Superior temporal gyrus (tissue), 1 donor: ENCODE data around the gene EMP2.
"Not testable (repeated sequence)": the region's sequence is repeated elsewhere in the genome, so short reads cannot be mapped to it uniquely, and the experiment has no call there.

Experiments used
- DNase-seq: peaks from one replicate; pipeline ENCODE4 v3.0.0-alpha.2; 2016; ENCODE audit errors: extremely low spot score

Gene EMP2

DNA sequence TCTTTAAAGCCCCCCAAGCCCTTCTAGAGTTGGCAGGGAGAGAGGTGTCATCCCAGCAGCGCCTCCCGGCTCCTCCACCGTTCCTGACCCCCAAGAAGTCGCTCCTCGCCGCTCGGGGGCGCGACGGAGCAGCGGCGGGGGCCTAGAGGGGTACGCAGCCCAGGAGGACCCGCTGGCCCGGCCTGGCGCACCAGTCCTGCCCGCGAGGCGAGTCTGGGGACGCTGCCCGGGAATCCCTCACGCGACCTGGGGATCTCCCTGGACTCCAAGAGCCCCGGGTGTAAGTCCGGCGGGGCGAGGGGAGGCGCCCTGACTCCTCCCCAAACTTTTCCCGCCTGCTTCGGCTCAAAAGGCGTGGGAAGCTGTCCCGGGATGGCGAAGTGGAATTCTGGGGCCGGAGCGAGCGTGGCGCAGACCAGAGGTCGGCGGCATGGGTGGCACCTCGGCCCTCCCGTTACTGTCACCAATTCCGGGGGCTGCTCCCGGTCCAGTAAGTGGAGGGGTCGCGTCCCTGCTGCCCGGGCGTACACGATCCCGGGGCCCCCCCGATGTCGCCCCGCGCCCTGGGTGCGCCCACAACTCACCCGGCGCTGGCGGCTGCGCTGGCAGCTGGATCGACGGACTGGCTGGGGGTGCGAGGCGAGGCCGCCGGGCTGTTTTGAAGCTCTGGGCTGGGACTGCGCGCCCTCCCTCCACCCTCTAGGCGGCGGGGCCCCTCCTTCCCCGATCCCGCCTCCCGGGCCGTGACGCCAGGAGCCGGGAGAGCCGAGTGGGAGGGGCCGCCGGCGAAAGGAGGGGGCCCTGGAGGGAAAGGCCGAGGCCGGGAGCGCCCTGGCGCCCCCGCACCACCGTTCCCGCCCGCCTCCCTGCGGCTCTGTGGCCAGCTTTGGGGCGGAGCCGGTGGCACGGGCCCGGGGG is at the start of gene EMP2:
TSS of gene EMP2 (minus strand) at position 634 of the 918 bp plus-strand sequence. CDS start 32,981 bp downstream, outside the sequence.
- DNase-seq: no peak

DNA sequence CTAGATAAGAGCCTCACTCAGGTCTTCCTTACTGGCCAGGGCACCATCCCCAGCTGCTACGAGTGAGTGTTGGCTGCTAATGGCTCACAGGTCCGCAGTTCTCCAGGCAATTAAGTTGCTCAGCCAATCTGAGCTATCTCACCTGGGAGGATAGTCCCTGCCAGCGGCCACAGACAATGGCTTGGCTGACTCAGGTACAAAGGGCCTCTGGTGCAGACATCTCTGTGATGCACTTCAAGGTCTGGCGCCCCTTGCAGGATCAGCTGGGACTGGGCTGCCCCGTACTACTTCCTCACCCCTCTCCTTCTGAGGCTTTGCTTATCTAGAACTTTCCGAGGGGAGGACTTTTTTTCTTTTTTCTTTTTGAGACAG is 49.2 kb upstream of the EMP2 start:
- DNase-seq: no peak

GRCh38 chr16:10625595-10626357 is 45.4 kb upstream of the EMP2 start:
- no peak for DNase-seq

- no peak for DNase-seq
Observed at GRCh38 chr16:10624527-10624926, 44.1 kb upstream of the EMP2 start.

GRCh38 chr16:10623059-10623458 is 42.7 kb upstream of the EMP2 start:
- DNase-seq: no peak

- no peak for DNase-seq
Observed at GRCh38 chr16:10622036-10622921, 41.9 kb upstream of the EMP2 start.

DNA sequence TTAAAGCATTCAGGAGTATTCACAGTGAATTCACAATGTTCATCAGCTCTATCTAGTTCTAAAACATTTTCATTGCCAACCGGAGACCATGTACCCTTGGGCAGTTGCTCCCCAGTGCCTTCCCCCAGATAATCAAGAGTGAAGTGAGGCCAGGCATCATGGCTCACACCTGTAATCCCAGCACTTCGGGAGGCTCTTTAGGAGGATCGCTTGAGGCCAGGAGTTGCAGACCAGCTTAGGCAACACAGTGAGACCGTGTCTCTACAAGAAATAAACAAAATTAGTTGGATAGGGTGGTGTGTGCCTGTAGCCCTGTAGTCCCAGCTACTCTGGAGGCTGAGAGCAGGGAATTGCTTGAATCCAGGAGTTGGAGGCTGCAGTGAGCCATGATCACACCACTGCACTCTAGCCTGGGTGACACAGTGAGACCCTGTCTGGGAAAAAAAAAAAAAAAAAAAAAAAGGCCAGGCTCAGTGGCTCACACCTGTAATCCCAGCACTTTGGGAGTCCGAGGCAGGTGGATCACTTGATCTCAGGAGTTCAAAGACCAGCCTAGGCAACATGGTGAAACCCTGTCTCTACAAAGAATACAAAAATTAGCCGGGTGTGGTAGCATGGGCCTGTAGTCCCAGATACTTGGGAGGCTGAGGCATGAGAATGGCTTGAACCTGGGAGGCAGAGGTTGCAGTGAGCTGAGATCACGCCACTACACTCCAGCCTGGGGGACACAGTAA is 41.0 kb upstream of the EMP2 start:
- DNase-seq: not testable (repeated sequence)

GRCh38 chr16:10620120-10620519 is 39.7 kb upstream of the EMP2 start:
- DNase-seq: no peak

GRCh38 chr16:10619271-10619849 is 39.0 kb upstream of the EMP2 start:
- DNase-seq: no peak

DNA sequence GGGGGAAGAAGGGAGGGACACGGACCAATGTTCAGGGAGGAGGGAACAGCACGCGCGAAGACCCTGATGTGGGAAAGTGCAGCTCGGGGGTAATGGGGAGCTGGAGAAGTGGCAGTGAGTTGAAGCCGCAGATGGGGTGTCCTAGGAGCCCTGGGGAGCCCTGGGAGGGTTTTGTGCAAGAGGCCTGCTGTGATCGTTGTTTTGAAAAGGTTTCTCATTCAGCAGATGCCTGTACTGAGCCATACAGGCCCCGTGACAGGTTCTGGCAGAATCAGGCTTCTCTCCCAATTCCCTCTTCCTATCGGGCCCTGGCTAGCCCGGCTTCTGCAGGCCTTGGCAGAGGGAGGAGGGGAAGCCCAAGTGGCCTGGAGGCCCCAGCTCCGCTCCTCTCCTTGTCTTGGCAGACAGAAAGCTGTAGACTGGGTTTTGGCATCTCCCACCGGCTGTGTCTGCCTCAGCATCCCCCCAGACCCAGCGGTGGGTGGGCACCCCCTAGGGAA is 38.4 kb upstream of the EMP2 start:
- no peak for DNase-seq

GRCh38 chr16:10617662-10618420 is 37.4 kb upstream of the EMP2 start:
- no peak for DNase-seq

GRCh38 chr16:10616756-10617640 is 36.6 kb upstream of the EMP2 start:
- no peak for DNase-seq

GRCh38 chr16:10616419-10616755 is 36.0 kb upstream of the EMP2 start:
- no peak for DNase-seq

DNA sequence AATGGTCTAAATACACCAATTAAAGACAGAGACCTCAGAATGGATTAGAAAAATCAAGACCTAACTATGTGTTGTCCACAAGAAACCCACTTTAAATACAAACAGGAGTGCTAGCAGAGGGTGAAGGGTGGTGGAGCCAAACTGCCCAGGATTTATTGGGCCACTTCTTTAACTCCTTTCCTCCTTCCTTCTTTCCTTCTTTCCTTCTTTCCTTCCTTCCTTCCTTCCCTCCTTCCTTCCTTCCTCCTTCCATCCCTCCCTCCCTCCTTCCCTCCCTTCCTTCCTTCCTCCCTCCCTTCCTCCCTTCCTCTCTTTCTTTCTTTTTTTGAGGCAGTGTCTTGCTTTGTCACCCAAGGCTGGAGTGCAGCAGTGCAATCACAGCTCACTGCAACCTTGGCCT is 34.3 kb upstream of the EMP2 start:
- no peak for DNase-seq

GRCh38 chr16:10613785-10614485 is 33.5 kb upstream of the EMP2 start:
- no peak for DNase-seq

- DNase-seq: no peak
Observed at GRCh38 chr16:10612649-10613179, 32.3 kb upstream of the EMP2 start.

DNA sequence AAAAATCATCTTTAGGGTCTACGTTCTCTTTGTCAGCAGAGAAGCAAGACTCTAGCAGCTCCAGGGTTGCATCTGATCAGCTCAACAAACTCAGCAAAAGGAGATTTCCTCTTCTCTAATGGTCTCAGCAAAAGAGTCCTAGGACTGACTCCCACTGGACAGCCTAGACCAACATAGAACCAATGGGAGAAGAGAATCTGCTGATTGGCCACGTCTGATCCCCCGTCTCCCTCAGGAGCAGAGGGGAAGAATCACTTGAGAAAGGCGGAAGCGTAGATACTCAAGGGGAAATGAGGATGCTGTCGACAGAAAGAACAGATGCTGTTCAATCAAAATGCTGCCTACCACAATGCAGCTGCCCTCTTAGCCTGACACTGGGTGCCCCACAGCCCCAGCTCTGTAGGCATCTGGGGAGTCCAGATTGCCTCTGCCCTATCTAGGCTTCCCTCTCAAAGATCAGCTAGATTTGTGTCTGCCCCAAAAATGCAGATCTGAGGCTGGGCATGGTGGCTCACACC is 31.5 kb upstream of the EMP2 start:
- DNase-seq: no peak
